Measurements from ENCODE around the gene ADGRE2.
"Not testable (repeated sequence)": the region's sequence is repeated elsewhere in the genome, so short reads cannot be mapped to it uniquely, and the experiment has no call there.

ADGRE2 gene

DNA sequence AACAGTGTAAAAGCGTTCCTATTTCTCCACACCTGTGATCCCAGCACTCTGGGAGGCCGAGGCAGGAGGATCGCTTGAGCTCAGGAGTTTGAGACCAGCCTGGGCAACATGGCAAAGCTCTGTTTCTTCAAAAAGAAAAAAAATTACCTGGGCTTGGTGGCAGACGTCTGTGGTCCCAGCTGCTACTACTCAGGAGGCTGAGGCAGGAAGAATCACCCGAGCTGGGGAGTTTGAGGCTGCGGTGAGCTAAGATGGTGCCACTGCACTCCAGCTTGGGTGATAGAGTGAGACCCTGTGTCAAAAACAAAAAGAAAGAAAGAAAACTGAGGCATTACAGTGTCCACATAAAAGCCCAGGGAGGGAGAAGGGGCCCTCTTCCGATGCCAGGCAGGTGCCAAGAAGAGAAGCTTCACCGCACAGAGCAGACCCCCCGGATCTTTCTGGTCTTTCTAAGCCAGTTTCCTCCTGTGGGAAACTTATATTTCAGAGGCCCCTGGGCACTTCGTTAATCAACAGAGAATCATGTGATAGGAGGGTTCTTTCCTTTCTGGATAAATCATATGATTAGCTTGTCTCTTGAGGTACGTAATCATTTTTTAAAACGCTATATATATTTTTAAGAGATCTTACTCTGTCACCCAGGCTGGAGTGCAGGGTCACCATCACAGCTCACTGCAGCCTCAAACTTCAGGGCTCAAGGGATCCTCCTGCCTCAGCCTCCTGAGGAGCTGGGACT, at the start of gene ADGRE2:
ADGRE2 (minus strand) TSS at position 451 of the 736 bp plus-strand sequence. CDS start 1,804 bp downstream, outside the sequence.
- DNase-seq (ENCODE audit: low spot score), result not testable (repeated sequence)

DNA sequence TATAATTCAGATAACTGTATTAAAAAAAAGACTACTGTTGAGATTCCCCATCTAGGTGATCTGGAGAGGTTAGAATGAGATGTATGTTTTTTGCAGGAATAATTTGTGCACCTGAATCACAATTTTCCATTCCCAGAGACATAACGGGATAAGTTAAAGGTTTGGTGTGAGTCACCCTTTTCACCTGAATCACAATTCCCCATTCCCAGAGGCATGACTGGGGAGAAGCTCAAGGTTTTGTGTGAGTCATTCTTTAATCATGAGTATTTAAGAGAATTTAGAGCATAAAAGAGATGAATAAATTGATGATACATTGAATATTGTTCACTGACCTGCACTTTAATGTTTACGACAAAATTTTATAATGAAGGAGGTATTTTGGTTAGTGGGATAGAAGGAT, 47.6 kb upstream of the ADGRE2 start:
- DNase-seq (ENCODE audit: low spot score), result no peak

DNA sequence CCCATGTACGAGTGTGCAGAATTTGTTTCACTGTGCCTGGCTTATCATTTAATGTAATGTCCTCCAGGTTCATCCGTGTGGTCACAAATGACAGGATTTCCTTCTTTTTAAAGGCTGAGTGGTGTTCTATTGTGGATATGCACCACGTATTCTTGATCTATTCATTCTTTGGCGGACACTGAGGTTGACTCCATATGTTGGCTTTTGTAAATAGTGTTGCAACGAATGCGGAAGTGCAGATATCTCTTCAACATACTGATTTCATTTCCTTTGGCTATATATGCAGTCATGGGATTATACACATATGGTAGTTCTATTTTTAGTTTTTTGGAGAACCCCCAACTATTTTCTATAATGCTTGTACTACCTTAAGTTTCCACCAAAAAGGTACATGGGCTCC, 43.6 kb upstream of the ADGRE2 start:
- no peak for DNase-seq (ENCODE audit: low spot score)

GRCh38 chr19:14818588-14818987, 40.2 kb upstream of the ADGRE2 start:
- no peak for DNase-seq (ENCODE audit: low spot score)

DNA sequence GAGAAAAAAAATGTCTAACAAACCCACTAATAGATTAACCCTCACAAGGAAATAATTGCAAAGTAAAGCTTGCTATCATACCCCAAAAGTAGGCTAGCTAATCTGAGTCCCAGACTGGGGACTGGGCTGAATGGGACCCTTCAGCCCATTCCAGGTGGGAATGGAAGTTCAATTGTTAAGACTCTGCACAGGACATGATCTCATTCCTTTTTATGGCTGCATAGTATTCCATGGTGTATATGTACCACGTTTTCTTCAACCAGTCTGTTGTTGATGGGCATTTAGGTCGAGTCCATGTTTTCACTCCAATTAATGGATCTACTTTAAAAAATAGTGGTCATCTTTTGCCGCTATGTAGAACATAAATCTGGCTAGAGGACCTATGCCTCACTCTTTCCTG, 38.7 kb upstream of the ADGRE2 start:
- no peak for DNase-seq (ENCODE audit: low spot score)

GRCh38 chr19:14814982-14815652, 36.8 kb upstream of the ADGRE2 start:
- DNase-seq (ENCODE audit: low spot score), result no peak

- DNase-seq (ENCODE audit: low spot score), result no peak
Observed at GRCh38 chr19:14809272-14810057, 31.1 kb upstream of the ADGRE2 start.

- no peak for DNase-seq (ENCODE audit: low spot score)
Observed at GRCh38 chr19:14804765-14805164, 26.4 kb upstream of the ADGRE2 start.

GRCh38 chr19:14798760-14799159, 20.4 kb upstream of the ADGRE2 start:
- no peak for DNase-seq (ENCODE audit: low spot score)

- no peak for DNase-seq (ENCODE audit: low spot score)
Observed at GRCh38 chr19:14796021-14796420, 17.7 kb upstream of the ADGRE2 start.

- DNase-seq (ENCODE audit: low spot score), result no peak
Observed at GRCh38 chr19:14795078-14795721, 16.8 kb upstream of the ADGRE2 start.

DNA sequence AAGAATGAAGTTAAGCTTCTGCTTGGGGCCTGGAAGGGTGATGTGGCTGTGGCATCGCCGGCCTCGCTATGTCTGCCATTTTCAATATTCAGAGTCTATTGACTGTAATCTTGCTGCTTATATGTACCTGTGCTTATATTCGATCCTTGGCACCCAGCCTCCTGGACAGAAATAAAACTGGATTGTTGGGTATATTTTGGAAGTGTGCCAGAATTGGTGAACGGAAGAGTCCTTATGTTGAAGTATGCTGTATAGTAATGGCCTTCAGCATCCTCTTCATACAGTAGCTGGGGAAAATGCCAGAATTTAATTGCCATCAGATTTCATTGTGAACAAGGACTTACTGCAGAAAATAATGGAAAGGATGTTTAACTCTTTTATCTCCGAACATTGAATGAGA, 13.9 kb upstream of the ADGRE2 start:
- DNase-seq (ENCODE audit: low spot score), result not testable (repeated sequence)

DNA sequence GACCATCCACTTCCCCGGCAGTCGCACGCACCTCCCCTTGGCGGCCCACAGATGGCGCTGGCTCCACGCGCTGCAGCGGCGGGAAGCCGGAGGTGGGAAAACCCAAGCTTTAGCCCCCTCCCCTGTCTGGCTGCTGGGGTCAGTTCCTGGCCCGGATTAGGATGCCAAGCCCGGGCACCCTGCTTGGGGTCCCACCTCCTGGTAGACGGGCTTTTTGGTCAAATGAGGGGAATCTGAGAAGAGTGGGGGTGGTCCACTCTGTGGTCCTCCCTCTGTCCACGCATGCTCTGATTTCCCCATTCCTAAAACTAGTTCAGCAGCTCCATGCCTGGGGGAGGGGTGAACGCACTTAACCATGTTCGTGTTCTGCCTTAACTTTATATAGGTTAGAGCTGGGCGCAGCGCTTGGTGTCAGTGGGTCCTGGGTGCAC, 8.1 kb upstream of the ADGRE2 start:
- DNase-seq (ENCODE audit: low spot score), result peak; percentile 40

DNA sequence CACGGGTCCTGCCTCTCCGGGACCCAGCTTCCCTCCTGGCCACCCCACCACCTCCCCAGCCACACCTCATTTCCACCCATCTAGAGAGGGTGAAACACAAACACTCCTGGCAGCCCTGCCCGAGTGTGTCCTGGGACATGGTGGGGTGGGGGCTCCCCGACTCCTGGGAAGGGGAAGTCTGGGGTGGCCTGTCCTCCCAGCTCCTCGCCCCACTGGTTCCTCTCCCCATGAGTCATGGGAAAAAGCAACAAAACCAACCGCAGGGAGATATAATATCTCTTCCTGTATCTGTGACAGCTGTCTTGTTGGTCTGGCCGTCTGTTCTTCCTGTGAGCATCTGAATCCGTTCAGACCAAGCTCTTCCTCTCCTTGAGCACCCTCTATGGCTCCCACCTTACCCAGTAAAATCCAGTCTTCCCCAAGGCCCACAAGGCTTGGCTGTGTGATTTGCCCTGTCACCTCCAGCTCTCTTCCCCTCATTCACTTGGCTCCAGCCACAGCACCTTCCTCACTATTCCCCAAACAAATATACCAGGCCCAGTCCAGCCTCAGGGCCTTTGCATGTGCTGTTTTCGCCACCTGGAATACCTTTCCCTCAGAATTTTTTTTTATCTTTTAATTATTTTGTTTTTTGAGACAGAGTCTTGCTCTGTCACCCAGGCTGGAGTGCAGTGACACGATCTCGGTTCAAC, 6.9 kb upstream of the ADGRE2 start:
- not testable (repeated sequence) for DNase-seq (ENCODE audit: low spot score)

DNA sequence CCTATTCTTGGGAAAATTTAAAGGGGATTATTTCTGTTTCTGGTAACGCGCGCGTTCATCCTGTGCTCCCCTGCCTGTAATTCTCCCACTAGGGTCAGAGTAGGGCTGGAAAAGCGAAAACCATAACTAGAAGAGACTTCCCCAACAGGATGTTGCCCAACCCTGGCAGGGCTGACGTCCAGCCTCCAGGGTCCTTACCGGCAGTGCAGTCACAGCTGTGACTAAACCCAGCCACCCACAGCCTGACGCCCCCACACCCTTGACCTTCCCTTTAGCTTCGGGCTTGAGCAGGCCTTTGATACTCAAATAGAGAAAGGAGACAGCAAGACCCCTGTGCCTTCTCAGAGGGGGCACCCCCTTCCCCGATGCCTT, 6.4 kb upstream of the ADGRE2 start:
- DNase-seq (ENCODE audit: low spot score), result not testable (repeated sequence)

GRCh38 chr19:14783410-14783998, 5.1 kb upstream of the ADGRE2 start:
- not testable (repeated sequence) for DNase-seq (ENCODE audit: low spot score)

- no peak for DNase-seq (ENCODE audit: low spot score)
Observed at GRCh38 chr19:14782626-14783409, 4.5 kb upstream of the ADGRE2 start.

- DNase-seq (ENCODE audit: low spot score), result not testable (repeated sequence)
Observed at GRCh38 chr19:14781713-14782536, 3.6 kb upstream of the ADGRE2 start.

DNA sequence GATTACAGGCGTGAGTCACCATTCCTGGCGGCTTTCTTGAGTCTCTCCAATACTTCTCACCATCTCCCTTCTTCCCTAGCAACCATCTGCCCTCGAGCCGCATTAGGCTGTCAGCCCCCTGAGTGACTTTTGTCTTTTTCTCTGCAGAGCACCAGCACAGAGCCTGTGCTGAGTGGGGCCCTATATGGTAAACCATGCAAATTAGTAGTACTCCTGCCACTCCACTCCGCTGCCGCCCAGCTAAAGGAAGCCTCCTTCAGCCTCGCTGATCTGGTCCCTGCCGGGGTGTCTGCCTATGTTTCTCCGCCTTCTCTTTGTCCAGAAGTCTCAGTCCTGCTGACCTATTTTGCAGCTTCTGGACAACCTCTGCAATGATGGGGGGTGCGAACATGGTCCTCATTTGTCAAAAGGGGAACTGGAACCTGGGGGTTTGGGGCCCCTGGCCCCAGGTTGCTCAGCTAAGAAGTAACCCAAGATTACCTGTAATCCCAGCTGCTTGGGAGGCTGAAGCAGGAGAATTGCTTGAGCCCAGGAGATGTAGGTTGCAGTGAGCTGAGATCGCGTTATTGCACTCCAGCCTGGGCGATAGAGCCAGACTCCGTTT, 2.4 kb upstream of the ADGRE2 start:
- not testable (repeated sequence) for DNase-seq (ENCODE audit: low spot score)

Measured in GM03348 (cell line).